K562 treated with DMSO at 1 percent for 4 hours (cell line): Measurements from ENCODE around the gene LPCAT3. TPM values are rescaled to one million over a fixed set of nuclear protein-coding genes. Genes with fewer than 3 reads are reported as not detected.

Experiments
- total RNA-seq: library from RNA; unstranded; fragments of 300-600 nt; gene quantifications from 2 replicates; pipeline ENCODE4 v1.2.3, GENCODE V29; 2022; ENCODE audit not compliant: insufficient read depth

Gene LPCAT3, protein sequence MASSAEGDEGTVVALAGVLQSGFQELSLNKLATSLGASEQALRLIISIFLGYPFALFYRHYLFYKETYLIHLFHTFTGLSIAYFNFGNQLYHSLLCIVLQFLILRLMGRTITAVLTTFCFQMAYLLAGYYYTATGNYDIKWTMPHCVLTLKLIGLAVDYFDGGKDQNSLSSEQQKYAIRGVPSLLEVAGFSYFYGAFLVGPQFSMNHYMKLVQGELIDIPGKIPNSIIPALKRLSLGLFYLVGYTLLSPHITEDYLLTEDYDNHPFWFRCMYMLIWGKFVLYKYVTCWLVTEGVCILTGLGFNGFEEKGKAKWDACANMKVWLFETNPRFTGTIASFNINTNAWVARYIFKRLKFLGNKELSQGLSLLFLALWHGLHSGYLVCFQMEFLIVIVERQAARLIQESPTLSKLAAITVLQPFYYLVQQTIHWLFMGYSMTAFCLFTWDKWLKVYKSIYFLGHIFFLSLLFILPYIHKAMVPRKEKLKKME
- total RNA-seq, result 23.4 and 23.6 TPM in 2 replicates

DNA sequence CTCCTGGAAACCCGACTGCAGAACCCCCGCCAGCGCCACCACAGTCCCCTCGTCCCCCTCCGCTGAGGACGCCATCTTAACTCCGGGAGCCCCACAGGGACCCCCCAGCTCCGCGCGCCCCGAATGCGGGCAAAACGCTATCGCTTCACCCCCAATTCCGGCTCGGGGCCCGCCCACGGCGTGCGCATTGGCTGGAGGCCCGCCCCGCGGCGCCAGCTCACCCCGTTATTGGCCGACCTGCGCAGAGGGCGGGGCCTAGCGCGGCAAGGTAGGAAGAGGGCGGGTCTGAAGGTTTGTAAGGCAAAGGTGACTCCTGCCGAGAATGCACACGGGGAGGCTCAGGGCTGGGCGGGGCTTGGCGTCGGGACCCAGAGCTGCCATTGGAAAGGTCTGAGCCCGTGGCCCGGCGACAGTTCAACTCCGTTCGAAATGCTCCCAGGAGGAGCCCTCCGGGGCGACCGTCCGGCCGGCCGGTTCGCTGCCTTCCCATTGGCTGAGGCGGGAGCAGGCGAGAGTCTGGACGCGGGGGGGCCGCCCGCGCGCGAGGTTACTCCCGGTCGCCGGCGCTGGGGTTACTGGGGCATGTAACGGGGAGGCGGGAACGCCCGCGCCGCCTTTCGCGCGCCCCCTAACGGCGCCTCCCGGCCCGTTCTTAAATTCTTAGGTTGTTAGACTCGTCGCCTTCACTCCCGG is at the start of gene LPCAT3:
TSS of gene LPCAT3 (minus strand) at position 127 of the 693 bp plus-strand sequence. CDS start at position 75, 52 bp downstream.

DNA sequence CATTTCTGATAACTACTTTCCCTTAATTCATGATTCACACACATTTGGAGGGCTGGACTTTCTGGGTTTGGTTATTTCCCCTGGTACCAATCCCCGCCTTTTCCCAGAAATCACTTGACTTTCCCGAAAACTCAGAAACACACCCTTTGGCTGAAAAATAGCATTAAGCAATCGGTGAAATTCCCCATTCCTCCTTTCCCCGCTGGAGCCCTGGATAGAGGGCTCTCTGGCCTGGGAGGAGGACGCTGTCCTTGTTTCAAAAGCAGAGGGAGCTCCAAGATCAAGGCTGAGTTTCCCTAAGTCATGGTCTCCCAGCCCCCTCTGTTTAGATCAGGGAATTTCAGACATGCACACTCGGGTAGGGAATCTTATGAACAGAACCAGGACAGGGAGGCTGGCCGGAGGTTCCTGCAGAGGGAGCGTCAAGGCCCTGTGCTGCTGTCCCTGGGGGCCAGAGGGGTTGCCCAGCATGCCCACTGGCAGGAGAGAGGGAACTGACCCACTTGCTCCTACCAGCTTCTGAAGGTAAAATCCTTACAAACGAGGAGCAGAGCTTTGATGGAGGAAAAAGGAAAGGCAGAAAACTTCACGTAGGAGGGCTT is 42.2 kb upstream of the LPCAT3 start, which contains the start of gene C1S:
TSS of gene C1S (plus strand) at position 366 of the 602 bp plus-strand sequence. CDS start 1,195 bp downstream, outside the sequence.

DNA sequence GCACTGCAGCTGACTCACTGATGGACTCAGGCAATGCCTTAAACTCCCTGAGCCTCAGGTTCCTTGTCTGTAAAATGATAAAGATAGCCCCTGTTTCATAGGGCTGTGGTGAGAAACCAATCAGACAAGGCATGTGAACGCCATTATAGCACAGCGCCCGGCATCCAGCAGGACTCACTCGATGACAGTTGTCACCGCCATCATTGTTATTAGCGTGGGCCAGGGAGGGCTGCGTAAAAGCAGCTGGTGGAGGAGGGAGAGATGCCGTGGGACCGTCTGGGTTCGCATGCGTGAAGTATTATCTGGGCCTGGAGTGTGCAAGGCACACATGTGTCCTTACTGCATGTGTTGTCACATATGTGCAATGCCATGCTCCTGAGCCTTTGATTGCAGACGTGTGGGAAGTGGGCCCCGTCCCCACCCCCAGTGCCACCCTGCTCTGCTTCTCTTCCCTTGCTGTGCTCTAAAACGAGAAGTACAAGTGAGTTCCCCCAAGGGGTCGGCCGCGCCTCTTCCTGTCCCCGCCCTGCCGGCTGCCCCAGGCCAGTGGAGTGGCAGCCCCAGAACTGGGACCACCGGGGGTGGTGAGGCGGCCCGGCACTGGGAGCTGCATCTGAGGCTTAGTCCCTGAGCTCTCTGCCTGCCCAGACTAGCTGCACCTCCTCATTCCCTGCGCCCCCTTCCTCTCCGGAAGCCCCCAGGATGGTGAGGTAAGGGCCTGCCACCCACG is 67.3 kb downstream of the LPCAT3 start, which contains the start of gene PTPN6:
TSS of gene PTPN6 (plus strand) at position 546 of the 730 bp plus-strand sequence. CDS start at position 703, 157 bp downstream.

DNA sequence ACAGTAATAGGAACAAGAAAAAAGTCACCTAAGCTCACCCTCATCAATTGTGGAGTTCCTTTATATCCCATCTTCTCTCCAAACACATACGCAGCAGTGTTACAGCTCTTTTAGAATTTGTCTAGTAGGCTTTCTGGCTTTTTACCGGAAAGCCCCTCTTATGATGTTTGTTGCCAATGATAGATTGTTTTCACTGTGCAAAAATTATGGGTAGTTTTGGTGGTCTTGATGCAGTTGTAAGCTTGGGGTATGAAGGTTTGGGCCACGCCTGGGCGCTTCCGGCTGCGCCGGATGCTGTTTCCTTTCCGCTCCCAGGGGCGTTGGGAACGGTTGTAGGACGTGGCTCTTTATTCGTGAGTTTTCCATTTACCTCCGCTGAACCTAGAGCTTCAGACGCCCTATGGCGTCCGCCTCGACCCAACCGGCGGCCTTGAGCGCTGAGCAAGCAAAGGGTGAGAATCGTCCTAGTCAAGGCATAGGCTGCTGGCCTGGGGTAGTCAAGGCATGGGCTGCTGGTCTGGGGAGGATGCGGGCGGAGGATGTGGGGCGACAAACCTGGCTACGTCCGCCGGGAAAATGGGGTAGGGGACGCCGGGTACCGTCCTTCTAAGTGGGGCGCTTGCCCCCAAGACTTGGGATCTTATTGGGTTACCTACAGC is 74.4 kb downstream of the LPCAT3 start, which contains the start of the genes C12orf57 and RNU7-1:
TSS of gene C12orf57 (plus strand) at position 301 of the 659 bp plus-strand sequence. CDS start at position 401, 100 bp downstream.
TSS of gene RNU7-1 (plus strand) at position 95 of the 659 bp plus-strand sequence.

DNA sequence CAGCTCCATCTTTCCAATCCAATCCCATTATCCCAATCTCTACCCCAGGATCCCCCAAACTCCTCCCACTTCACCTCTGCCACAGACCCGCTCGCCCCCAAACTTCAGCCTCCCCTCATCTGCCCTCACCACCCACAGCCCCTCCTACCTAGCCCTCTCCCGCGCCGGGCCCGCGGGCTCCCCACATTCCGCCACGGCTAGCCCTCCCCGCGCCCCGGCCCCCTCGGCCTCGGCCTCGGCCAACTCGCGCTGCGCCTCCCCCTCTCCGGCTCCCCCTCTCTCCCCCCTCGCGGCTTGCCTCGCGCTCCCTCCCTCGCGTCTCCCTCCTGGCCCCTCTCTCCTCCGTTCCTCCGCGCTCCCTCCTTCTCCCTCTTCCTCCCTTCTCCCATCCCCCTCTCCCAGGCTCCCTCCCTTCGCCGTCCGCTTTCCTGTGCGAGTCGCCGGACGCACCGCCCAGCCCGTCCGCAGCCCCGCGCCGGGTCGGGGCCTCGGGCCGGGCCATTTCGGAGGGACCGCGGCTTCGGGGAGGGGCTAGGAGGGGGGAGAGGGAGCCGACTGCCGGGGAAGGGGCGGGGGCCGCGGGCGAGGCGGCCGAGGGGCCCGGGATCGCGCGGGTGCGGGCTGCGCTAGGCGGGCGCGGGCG is 90.8 kb downstream of the LPCAT3 start, which contains the start of gene ATN1:
TSS of gene ATN1 (plus strand) at position 581 of the 643 bp plus-strand sequence. CDS start 6,043 bp downstream, outside the sequence.

Other genes with a start within 250 kb of the LPCAT3 start
- 2.2 and 2.8 TPM in 2 replicates for gene LAG3, start 246.0 kb downstream of the LPCAT3 start, total RNA-seq
- not detected in 2 replicates for gene CD4, start 228.9 kb downstream of the LPCAT3 start, total RNA-seq
- gene GPR162, start 196.7 kb downstream of the LPCAT3 start, total RNA-seq, result 1.8 and 3.1 TPM in 2 replicates
- gene P3H3, start 190.1 kb downstream of the LPCAT3 start, total RNA-seq, result 11.9 and 14.1 TPM in 2 replicates
- gene GNB3, start 177.6 kb downstream of the LPCAT3 start, total RNA-seq, result 3.6 and 4.6 TPM in 2 replicates
- 20.1 and 29.7 TPM in 2 replicates for gene CDCA3, start 167.2 kb downstream of the LPCAT3 start, total RNA-seq
- gene USP5, start 166.3 kb downstream of the LPCAT3 start, total RNA-seq, result 50.5 and 51.1 TPM in 2 replicates
- gene TPI1, start 150.9 kb downstream of the LPCAT3 start, total RNA-seq, result 475 and 496 TPM in 2 replicates
- gene SPSB2, start 145.2 kb downstream of the LPCAT3 start, total RNA-seq, result 2.5 and 5.2 TPM in 2 replicates
- gene LRRC23, start 113.7 kb downstream of the LPCAT3 start, total RNA-seq, result 4.7 and 5.7 TPM in 2 replicates
- gene ENO2, start 103.9 kb downstream of the LPCAT3 start, total RNA-seq, result 33.9 and 35.4 TPM in 2 replicates
- 34.8 and 43.7 TPM in 2 replicates for gene ATN1, start 90.5 kb downstream of the LPCAT3 start, total RNA-seq
- not detected in 2 replicates for gene RNU7-1, start 74.7 kb downstream of the LPCAT3 start, total RNA-seq
- gene C12orf57, start 74.5 kb downstream of the LPCAT3 start, total RNA-seq, result 524 and 553 TPM in 2 replicates
- 6.5 and 16.4 TPM in 2 replicates for gene PTPN6, start 67.1 kb downstream of the LPCAT3 start, total RNA-seq
- 297 and 310 TPM in 2 replicates for gene PHB2, start 47.8 kb downstream of the LPCAT3 start, total RNA-seq
- 7.9 and 15.0 TPM in 2 replicates for gene EMG1, start 47.6 kb downstream of the LPCAT3 start, total RNA-seq
- gene C1S, start 42.2 kb upstream of the LPCAT3 start, total RNA-seq, result 0.81 and 1.7 TPM in 2 replicates
- gene C1R, start 74.0 kb upstream of the LPCAT3 start, total RNA-seq, result 3.0 and 5.2 TPM in 2 replicates
- gene C1RL, start 90.7 kb upstream of the LPCAT3 start, total RNA-seq, result 13.2 and 18.7 TPM in 2 replicates
- 4.6 and 9.7 TPM in 2 replicates for gene RBP5, start 110.4 kb upstream of the LPCAT3 start, total RNA-seq
- 12.1 and 20.9 TPM in 2 replicates for gene CLSTN3, start 111.9 kb upstream of the LPCAT3 start, total RNA-seq
- gene PEX5, start 171.2 kb upstream of the LPCAT3 start, total RNA-seq, result 11.2 and 15.6 TPM in 2 replicates